DOHH2 (cell line): ENCODE results near the gene KHDC4.

Source experiments
- H3F3A ChIP-seq: fragments of 200-600 bp; sonication (generic), shearing (Covaris generic); 2 replicates; pipeline ENCODE4 v1.6.0; 2016; ENCODE audit warnings: antibody characterized with exemption, mild to moderate bottlenecking; ENCODE audit not compliant: control insufficient read depth, insufficient read depth
- H3K27ac ChIP-seq: fragments of 200-600 bp; sonication (generic); 2 replicates; pipeline ENCODE4 v1.5.1; 2014; ENCODE audit warnings: low read depth, mild to moderate bottlenecking, low read length, moderate library complexity
- H3K27me3 ChIP-seq: fragments of 200-600 bp; sonication (generic); 2 replicates; pipeline ENCODE4 v1.6.1; 2014; ENCODE audit warnings: mild to moderate bottlenecking, low read length, mixed read lengths; ENCODE audit not compliant: control insufficient read depth
- H3K36me3 ChIP-seq: fragments of 200-600 bp; sonication (generic); 2 replicates; pipeline ENCODE4 v1.6.1; 2014; ENCODE audit warnings: mild to moderate bottlenecking, low read length, moderate library complexity, mixed read lengths; ENCODE audit not compliant: control insufficient read depth
- H3K4me1 ChIP-seq: fragments of 200-600 bp; sonication (generic); 2 replicates; pipeline ENCODE4 v1.6.1; 2014; ENCODE audit warnings: mild to moderate bottlenecking, low read length, mixed read lengths; ENCODE audit not compliant: control insufficient read depth
- H3K4me2 ChIP-seq: fragments of 200-600 bp; sonication (generic); 2 replicates; pipeline ENCODE4 v1.6.0; 2014; ENCODE audit warnings: mild to moderate bottlenecking, low read length, moderate library complexity
- H3K4me3 ChIP-seq: fragments of 200-600 bp; sonication (generic); 2 replicates; pipeline ENCODE4 v1.5.1; 2014; ENCODE audit warnings: mild to moderate bottlenecking, low read length, mixed read lengths
- H3K79me2 ChIP-seq: fragments of 200-600 bp; sonication (generic); 2 replicates; pipeline ENCODE4 v1.6.1; 2014; ENCODE audit warnings: mild to moderate bottlenecking, low read length, mixed read lengths; ENCODE audit not compliant: control insufficient read depth
- H3K9me2 ChIP-seq: fragments of 200-600 bp; sonication (generic); replicated peaks from 2 replicates; pipeline ENCODE4 v1.6.1; 2014; ENCODE audit warnings: mild to moderate bottlenecking, low read length, mixed read lengths; ENCODE audit not compliant: control insufficient read depth
- H3K9me3 ChIP-seq: fragments of 200-600 bp; sonication (generic); 2 replicates; pipeline ENCODE4 v1.6.1; 2014; ENCODE audit warnings: antibody characterized with exemption, low read length, mixed read lengths; ENCODE audit not compliant: control insufficient read depth, insufficient read depth
- H4K20me1 ChIP-seq: fragments of 200-600 bp; sonication (generic); 2 replicates; pipeline ENCODE4 v1.6.0; 2014; ENCODE audit warnings: low read depth, mild to moderate bottlenecking, antibody characterized with exemption, low read length, moderate library complexity; ENCODE audit not compliant: control insufficient read depth, insufficient read depth
- EZH2phosphoT487 ChIP-seq: fragments of 200-600 bp; sonication (generic); IDR thresholded peaks from 2 replicates; pipeline ENCODE4 v1.6.1; 2017; ENCODE audit warnings: borderline replicate concordance, mild to moderate bottlenecking, antibody characterized with exemption, low read length, moderate library complexity, mixed read lengths
- TF ChIP-seq, protein P1 (sequence below): fragments of 200-600 bp; sonication (generic); IDR thresholded peaks from one replicate; pipeline ENCODE4 v1.5.1; 2014; ENCODE audit warnings: antibody characterized with exemption, mild to moderate bottlenecking, low read depth, low read length; ENCODE audit not compliant: poor library complexity, severe bottlenecking

The KHDC4 gene

DNA sequence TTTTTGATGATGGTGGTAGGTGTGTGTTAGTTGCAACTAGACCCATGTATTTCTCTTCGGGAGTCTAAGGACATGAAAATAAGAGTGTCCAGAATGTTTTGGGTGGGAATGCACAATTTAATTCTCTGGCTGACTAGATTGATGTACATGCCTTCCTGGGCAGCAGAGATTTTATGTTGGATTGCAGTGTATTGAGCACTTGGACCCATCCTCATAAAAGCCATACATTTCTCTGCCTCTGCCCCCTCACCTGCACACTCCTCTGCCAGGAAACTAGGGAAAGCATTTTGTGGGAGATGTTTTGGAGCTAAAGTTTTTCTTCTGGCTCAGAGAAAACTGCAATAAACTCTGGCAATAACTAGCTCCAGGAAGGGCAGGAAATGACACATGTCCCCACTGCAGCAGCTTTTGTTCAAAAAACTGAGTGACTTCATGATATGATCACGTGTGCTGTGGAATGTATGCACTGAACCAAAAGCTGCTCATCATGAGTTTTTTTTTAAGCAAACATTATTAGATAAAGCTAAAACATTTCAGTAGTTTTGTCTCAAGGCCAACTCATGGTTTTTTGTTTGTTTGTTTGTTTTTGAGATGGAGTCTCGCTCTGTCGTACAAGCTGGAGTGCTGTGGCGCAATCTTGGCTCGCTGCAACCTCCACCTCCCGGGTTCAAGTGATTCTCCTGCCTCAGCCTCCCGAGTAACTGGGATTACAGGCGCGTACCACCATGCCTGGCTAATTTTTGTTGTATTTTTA, 40.6 kb downstream of the KHDC4 start:
- no peaks in the 10 kb centered on the region for H3K79me2 ChIP-seq
- no peaks in the 10 kb centered on the region for H3K9me3 ChIP-seq
- H3K36me3 ChIP-seq: peaks cover 11% of the 10 kb centered on the region
- 0 out of 2 replicates have a peak, but pooled peaks cover 2% of the 10 kb centered on the region for H4K20me1 ChIP-seq
- peaks cover 12% of the 10 kb centered on the region; the same call in 1 of the 2 replicates for H3F3A ChIP-seq
- H3K27me3 ChIP-seq: no peaks in the 10 kb centered on the region
- TF ChIP-seq, protein P1, sequence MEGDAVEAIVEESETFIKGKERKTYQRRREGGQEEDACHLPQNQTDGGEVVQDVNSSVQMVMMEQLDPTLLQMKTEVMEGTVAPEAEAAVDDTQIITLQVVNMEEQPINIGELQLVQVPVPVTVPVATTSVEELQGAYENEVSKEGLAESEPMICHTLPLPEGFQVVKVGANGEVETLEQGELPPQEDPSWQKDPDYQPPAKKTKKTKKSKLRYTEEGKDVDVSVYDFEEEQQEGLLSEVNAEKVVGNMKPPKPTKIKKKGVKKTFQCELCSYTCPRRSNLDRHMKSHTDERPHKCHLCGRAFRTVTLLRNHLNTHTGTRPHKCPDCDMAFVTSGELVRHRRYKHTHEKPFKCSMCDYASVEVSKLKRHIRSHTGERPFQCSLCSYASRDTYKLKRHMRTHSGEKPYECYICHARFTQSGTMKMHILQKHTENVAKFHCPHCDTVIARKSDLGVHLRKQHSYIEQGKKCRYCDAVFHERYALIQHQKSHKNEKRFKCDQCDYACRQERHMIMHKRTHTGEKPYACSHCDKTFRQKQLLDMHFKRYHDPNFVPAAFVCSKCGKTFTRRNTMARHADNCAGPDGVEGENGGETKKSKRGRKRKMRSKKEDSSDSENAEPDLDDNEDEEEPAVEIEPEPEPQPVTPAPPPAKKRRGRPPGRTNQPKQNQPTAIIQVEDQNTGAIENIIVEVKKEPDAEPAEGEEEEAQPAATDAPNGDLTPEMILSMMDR: no peak
- TF ChIP-seq EZH2phosphoT487: no peak
- no peak overlapping the region for H3K4me2 ChIP-seq
- H3K9me2 ChIP-seq: no peaks in the 10 kb centered on the region
- H3K27ac ChIP-seq: no peak overlapping the region
- H3K4me1 ChIP-seq: peaks cover 11% of the 10 kb centered on the region
- H3K4me3 ChIP-seq: no peak overlapping the region

DNA sequence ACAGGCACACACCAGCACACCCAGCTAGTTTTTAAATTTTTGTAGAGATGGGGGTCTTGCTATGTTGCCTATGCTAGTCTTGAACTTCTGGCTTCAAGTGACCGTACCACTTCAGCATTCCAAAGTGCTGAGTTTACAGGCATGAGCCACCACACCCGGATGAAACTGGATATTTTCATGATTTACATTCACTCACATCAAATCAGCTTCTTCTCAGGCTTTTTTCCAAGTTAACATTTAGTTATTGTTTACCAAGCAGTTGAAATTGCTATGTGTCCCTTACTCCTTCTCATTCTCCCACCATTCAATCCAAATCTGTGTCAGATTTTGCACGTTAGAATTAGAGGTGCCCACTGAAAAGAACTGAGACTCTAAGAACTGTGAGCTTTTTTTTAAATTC, 41.4 kb downstream of the KHDC4 start:
- 0 out of 2 replicates have a peak, but pooled peaks cover 2% of the 10 kb centered on the region for H4K20me1 ChIP-seq
- H3K4me2 ChIP-seq: no peak overlapping the region
- peaks cover 5% of the 10 kb centered on the region for H3K36me3 ChIP-seq
- no peak for TF ChIP-seq EZH2phosphoT487
- TF ChIP-seq, protein P1: no peak
- no peaks in the 10 kb centered on the region for H3K9me2 ChIP-seq
- peaks cover 12% of the 10 kb centered on the region; the same call in 1 of the 2 replicates for H3F3A ChIP-seq
- H3K9me3 ChIP-seq: no peaks in the 10 kb centered on the region
- H3K27ac ChIP-seq: no peak overlapping the region
- no peaks in the 10 kb centered on the region for H3K79me2 ChIP-seq
- peaks cover 11% of the 10 kb centered on the region for H3K4me1 ChIP-seq
- no peak overlapping the region for H3K4me3 ChIP-seq
- no peaks in the 10 kb centered on the region for H3K27me3 ChIP-seq

- Histone ChIP-seq H3K79me2 (no peaks in the 10 kb centered on the region), H3K9me3 (no peaks in the 10 kb centered on the region), H3K27me3 (no peaks in the 10 kb centered on the region), H3K4me2 (no peak overlapping the region), H3K27ac (no peak overlapping the region), H3K4me1 (peaks cover 27% of the 10 kb centered on the region), H4K20me1 (no peaks in the 10 kb centered on the region), H3F3A (peaks cover 15% of the 10 kb centered on the region), H3K4me3 (no peak overlapping the region), H3K9me2 (no peaks in the 10 kb centered on the region), H3K36me3 (no peaks in the 10 kb centered on the region)
- TF ChIP-seq, protein P1: no peak
- TF ChIP-seq EZH2phosphoT487: no peak
These were observed 44.0 kb downstream of the KHDC4 start for GRCh38 chr1:155890251-155890650.
